Ishikawa (cell line): Measurements from ENCODE around the gene COG2.

Experiments
- CEBPB ChIP-seq: IDR thresholded peaks from 2 replicates; pipeline ENCODE4 v1.6.1; 2012
- EGR1 ChIP-seq: IDR thresholded peaks from 2 replicates; pipeline ENCODE4 v1.6.1; 2012
- EP300 ChIP-seq: IDR thresholded peaks from 2 replicates; pipeline ENCODE4 v1.6.1; 2012; ENCODE audit warnings: borderline replicate concordance
- FOXM1 ChIP-seq: IDR thresholded peaks from 2 replicates; pipeline ENCODE4 v1.6.1; 2012; ENCODE audit warnings: low read depth, borderline replicate concordance
- RAD21 ChIP-seq: IDR thresholded peaks from 2 replicates; pipeline ENCODE4 v1.6.1; 2012; ENCODE audit warnings: low read depth
- REST ChIP-seq: IDR thresholded peaks from 2 replicates; pipeline ENCODE4 v1.6.1; 2012; ENCODE audit warnings: low read depth, mild to moderate bottlenecking
- TAF1 ChIP-seq: IDR thresholded peaks from 2 replicates; pipeline ENCODE4 v1.6.1; 2012; ENCODE audit warnings: low read depth, mild to moderate bottlenecking
- TCF12 ChIP-seq: IDR thresholded peaks from 2 replicates; pipeline ENCODE4 v1.6.1; 2012; ENCODE audit warnings: low read depth
- USF1 ChIP-seq: IDR thresholded peaks from 2 replicates; pipeline ENCODE4 v1.6.1; 2012

GRCh38 chr1:230643908-230644307 lies 1.6 kb downstream of the COG2 start:
- TF ChIP-seq CEBPB, result no peak
- no peak for TF ChIP-seq FOXM1
- TF ChIP-seq TAF1, result no peak
- TF ChIP-seq USF1, result no peak
- TF ChIP-seq EP300, result no peak
- TF ChIP-seq RAD21, result no peak
- TF ChIP-seq REST, result no peak
- no peak for TF ChIP-seq TCF12
- TF ChIP-seq EGR1, result no peak
